ENCODE data around the gene BTNL8.

Gene BTNL8

GRCh38 chr5:180990086-180990881 is 91.3 kb downstream of the BTNL8 start:
- no peak overlapping the region for H3K27ac ChIP-seq (ENCODE audit: poor library complexity, severe bottlenecking)
- no peaks in the 10 kb centered on the region for H3K9me3 ChIP-seq (ENCODE audit: severe bottlenecking)
- H3K27me3 ChIP-seq (ENCODE audit: insufficient read depth, poor library complexity, severe bottlenecking): peaks cover 3% of the 10 kb centered on the region
- no peak for ATAC-seq (ENCODE audit: low read depth)
- H3K4me3 ChIP-seq (ENCODE audit: severe bottlenecking): no peak overlapping the region
- no peak for TF ChIP-seq CTCF (IDR thresholded peaks at IDR 0.05; ENCODE audit: poor library complexity, severe bottlenecking)
- DNase-seq (ENCODE audit: low spot score): no peak
- H3K4me1 ChIP-seq (ENCODE audit: insufficient read depth, poor library complexity, severe bottlenecking): no peaks in the 10 kb centered on the region
- no peaks in the 10 kb centered on the region for H3K36me3 ChIP-seq (ENCODE audit: low read depth)

GRCh38 chr5:180990882-180991242 is 91.9 kb downstream of the BTNL8 start:
- ATAC-seq (ENCODE audit: low read depth) (no peak), DNase-seq (ENCODE audit: low spot score) (no peak)
- no peaks in the 10 kb centered on the region for H3K9me3 ChIP-seq (ENCODE audit: severe bottlenecking)
- H3K36me3 ChIP-seq (ENCODE audit: low read depth): no peaks in the 10 kb centered on the region
- H3K4me1 ChIP-seq (ENCODE audit: insufficient read depth, poor library complexity, severe bottlenecking): no peaks in the 10 kb centered on the region
- H3K4me3 ChIP-seq (ENCODE audit: severe bottlenecking): no peak overlapping the region
- peaks cover 3% of the 10 kb centered on the region for H3K27me3 ChIP-seq (ENCODE audit: insufficient read depth, poor library complexity, severe bottlenecking)
- H3K27ac ChIP-seq (ENCODE audit: poor library complexity, severe bottlenecking): no peak overlapping the region
- TF ChIP-seq CTCF (IDR thresholded peaks at IDR 0.05; ENCODE audit: poor library complexity, severe bottlenecking): no peak
